NCI-H2029 treated with DMSO at 0.1 percent for 48 hours (cell line): ENCODE data around the gene SNAP25.

Experiments used
- DNase-seq: peaks from one replicate; lab custom pipeline; 2025; lab: John Stamatoyannopoulos, UW

Gene SNAP25

DNA sequence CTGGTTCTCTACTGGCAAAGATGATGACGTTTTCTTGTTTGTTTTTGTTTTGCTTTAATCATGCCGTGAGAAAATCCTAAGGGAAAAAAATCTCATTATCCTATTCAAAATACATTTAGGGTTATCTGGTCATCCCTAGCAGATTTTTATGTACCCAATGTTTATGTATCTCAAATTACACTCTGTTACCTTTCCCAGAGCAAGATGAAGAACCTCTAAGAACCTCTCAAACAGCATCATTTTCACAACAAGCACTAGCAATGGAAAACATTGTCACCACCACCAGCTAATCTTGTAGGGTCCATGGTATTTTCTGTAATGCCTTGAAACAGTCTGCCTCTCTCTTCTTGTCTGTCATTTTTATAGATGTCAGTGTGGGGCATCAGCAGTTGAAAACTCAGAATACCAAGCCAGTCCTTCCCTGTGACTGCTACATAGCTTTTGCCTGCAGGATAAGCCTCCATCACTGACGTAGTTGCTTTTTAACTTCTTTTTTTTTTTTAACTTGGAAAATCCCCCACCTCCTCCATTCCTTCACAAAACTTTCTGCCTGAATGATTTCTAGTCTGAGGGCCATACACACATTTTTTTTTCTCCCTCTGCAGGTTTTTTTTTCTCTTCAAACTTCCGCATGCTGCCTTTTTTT, 2.4 kb upstream of the SNAP25 start:
- DNase-seq: peak; percentile 15

DNA sequence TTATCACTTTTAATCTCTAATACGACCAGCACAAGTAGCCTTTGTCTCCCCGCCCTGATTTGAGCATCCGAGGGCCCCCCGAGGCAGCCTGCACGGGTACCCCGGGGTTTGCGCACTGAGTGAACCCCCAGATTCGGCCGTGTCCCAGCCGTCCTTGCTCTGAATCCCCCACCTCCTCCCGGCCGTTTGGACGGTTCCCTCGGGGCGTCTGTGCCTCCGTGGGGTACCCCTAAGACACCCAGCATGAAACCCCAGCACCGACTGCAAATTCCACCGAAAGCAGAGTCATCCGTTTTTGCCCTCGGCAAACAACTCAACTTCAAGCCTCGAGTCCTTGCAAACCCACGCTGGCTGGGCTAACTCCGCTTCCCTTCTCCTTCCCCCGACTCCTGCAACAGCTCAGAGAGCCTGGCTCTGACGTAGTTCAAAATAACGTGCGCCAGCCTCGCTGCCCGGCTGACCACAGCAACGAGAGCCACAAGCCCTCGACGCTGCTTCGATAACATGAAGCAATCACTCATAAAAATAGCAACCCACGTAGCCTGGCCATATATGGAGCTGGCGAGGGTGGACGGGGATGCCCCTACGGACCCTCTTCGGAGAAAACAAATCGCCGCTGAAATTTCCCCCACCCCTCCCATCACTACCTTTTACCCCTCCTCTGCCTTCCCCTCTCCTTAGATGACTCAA, 764 bp upstream of the SNAP25 start:
- DNase-seq: peak; percentile 52

DNA sequence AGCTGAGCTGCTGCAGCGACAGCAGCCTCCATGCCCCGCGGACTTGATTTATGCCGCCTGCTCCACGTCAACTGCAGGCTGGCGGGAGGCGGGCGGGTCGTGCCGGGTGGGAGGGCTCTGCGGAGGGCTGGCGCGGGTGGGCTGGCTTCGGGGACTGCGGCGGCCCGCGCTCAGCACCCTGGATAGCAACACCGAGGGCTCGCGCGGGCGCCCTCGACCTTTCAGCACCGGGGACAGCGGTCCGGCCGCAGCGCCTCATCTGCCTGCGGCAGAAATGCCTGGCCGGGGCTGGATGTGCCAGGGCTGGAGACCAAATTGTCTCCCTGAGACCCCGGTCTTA, 792 bp downstream of the SNAP25 start:
- peak; percentile 28 for DNase-seq

DNA sequence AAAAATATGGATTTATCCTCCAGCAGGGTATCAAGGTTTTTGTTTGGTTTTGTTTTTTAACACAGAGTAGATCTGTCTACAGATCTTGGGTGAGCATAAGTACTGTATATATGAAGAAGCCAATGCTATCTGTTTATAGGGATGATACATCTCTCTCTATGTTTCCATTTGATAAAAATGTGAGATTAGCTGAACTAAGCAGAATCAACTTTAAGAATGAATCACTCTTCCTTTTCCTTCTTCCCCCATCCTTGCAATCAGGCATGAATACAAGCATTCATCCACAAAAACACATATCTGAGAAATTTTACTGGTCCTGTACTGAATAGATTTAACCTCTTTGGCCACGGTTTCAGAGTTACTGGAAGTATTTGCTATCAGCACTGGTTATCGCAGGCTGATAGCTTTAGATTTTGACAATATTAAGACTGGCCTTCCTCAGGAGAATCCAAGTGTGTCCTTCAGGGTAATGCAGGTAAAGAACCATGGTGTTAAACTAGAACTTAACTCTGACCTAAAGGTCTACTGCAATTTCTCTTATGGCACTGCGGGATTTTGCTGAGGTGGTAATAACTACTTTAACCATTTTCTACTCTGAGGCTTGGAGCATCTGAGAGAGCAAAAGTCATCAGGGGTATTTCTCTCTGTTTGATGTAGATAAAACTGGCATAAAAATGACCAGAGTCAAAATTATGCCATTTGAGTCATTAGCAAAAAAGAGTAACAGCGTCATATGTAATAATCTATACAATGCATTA, 1.5 kb downstream of the SNAP25 start:
- DNase-seq: no peak

DNA sequence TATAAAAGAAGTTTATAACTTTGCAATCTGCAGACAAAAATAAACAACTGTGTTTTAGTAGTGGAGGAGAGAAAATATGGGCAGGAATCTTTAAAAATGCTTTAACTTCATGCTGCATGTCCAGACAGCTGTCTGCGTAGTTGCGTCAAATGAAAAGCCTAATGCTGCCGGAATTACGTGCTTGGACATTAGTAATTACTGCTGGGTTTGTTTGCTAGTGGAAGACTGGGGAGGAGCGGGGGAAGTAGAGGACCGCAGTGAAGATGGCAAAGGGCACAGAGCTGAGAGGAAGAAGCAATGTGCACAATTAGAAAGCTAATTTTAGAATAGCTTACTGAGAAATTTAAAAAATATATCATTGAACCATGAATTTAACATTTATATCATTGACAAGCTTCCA, 2.4 kb downstream of the SNAP25 start:
- no peak for DNase-seq

DNA sequence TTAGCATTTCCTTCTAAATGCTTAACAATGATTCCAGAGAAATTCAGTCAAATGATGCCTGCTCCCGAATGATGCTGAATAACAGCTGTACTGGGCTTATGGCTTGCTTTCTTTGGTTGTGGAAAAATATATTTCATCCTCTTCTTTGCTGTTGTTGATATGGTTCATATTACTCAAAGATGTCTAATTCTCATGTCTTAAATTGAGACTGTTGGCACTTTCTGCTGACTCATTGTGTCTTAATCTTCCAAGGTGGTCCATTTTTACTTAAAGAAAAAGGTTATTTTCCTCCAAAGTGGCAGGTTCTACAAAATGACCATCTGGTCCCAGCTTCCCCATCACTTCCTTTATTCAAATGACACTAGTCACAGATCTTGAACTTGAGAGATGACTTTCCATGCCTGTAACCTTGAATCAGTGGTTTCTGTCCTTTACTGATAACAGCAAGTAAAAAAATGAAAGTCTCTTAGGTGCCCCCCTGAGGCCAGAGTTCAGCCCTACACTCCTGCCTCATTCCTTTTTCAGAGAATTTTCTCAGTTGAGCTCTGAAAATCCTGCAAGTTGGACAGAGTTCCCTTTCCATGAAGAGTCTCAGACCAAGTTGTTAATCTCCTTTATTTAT, 6.9 kb downstream of the SNAP25 start:
- no peak for DNase-seq

DNA sequence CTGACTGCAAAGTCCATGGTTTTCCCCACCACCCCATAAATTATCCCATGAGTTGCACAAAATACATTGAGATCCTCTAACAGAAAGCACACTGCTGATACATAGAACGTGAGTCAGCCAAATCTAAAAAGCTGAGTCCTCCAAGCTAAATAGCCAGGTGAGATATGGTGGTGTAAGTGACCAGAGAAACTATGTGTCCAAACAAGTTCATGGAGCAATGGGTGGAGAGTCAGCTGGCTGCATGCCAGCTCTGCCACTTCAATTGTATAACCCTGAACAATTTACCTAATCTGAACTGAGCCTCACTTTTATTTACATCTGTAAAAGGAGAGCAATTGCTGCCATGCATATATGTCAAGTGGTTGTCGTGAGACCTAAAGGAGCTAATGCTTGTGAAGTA, 9.7 kb downstream of the SNAP25 start:
- DNase-seq: peak; percentile 20

DNA sequence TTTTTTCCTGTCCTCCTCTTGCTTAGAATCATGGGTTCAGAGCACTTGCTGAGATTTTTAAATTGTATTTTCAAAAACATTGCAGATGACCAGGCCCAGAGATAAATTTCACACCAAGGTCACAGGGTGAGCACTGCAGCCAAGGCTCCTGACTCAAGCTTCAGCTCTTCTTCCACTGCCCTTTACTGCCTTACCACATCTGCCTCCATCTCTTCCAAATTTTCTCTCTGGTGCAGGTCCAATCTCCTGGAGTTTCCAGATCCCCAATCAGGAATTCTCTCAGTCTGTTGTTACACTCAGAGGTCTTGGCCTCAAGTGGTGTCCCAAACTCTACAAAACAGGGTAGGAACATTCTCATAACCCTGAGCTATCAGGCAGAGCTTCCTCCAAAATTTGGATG, 12.7 kb downstream of the SNAP25 start:
- no peak for DNase-seq

DNA sequence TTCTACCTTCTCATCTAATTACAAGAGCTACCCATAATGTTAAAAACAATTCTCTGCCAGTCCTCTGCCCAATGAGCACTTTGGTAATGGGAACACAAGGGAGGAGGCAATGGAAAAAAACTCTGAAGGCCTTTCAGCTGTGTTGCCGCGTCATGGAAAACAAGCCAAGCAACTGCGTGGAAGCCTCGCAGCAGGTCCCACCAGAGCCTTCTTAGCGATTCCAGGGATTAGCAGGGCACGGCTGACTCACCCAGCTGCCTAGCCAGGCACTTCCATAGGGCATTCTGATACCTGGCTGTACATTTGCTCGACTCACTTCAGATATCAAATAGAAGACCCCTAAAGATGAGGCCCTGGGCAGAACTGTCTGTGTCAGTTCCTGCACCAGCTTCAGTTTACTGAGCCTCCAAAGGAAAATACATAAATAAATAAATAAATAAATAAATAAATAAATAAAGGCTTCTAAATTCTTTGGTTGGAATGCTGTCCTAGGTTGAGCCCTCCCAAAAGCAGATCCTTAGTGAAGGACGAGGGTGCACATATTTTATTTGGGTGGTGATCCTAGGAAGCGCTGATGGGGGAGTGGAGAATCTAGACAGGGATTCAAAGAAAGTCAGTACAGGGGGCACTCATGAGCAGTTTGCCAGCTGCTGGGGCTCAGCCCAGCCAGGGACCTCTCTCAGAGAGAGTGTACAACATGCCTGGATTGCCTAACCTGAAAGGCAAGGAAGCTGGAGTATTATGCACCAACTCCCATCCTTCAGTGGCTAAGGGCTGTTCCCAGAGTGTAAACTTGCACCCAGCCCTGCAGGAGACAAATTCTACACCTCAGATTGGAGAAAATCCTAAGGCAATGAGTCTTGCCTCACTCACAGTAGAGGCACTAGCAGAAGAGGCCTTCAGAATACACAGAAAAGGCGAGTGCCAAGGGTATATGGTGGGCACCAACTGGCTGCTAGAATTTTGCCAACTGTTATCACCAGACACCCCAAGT, 18.2 kb downstream of the SNAP25 start:
- DNase-seq: no peak

DNA sequence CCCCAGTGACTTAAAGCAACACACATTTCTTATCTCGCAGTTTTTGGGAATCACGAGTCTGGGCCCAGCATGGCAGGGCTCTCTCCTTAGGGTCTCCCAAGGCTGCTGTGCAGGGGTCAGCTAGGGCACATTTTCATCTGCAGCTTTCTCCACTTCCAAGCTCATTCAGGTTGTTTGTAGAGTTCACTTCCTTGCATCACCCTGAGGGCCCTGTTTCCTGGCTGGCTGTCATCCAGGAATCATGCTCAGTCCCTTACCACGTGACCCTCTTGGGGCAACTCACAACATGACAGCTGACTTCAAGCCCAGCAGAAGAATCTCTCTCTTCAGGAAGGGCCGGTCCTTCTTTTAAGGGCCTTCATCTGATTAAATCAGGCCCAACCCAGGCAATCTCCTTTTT, 21.3 kb downstream of the SNAP25 start:
- peak; percentile 84 for DNase-seq

DNA sequence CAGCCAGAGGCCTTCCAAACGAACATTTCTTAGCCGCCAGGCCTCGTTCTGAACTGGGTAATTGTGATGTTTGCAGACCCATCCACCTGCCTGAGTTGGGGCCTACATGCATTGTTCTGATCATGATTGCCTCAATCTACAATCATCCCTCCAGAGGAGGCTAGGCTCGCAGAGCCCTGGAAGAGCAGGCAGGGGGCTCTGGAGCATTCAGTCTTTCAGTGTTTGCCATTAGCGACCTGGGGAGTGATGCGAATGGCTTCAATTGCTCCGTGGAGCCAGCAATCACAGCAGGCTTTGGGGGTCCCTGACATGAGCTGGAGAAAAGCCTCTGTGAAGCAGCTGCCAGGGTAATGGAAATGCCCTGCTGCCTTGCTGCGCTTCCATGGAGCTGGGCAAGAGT, 22.0 kb downstream of the SNAP25 start:
- DNase-seq: no peak

DNA sequence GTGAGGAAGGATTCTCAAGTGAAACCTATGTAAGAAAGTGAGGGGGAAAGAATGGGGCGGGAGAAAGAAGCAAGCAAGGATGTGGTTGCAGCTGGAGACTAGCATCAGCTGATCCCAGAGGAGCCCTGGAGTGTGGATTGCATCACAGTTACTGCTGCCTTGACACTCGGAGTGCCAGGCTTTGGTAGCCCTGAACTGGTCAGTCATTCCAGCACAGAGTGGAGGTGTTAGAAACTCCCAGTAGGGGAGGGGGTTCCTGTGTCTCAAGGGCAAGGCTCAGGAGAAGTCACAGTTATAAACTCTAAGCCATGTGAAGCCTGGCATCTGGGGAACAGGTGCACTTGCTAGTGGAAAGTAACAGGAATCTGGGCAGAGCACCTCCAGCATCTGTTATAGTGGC, 23.5 kb downstream of the SNAP25 start:
- DNase-seq: no peak

DNA sequence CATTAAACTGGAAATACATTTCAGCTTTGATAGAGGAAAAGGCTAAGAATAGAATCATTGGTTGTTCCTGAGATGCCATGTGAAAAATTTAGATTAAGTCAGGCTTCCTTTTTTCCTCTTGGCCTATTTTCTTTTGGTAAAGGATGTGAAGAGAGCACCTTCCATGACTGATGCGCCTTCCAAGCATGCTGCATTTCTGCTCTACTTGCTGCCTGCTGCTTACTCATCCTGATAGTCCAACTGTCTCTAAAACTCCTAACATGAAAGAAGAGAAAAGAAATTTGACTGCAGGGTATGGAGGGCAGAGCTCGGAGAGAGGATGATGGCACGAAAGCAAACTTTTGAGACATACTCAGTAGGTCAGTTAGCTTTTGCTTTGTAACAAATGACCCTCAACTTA, 28.8 kb downstream of the SNAP25 start:
- DNase-seq: no peak

DNA sequence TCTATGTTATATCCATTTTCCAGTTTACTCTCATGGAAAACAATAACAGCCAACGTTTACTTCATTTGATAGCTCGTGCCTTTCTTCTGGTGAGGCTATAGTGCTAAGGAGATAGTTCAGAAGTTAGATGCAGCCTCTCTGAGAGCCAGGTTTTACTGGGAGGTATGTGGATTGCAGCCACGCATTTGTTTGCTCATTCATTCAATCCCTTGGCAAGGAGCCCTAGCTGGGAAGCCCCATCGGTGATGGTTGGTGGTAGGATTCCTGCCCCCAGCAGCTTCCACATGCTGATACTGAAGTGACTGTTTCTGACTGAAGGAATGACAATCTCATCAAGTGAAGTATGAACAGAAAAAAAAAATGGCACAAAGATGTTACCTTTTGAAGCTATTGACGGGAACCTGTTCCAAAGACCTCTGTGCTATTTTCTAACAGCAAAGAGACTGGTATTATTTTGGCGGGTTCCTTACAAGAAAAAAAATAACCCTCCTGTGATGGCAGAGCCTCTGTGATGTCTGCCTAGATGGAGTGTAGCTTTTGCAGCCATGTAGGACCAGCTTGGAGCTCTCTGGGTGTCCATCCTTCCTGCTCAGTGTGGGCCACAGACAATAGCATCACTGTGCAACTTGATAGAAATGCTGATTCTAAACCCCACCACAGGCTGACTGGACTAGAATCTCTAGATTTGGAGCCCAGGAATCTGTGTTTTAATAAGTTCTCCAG, 30.6 kb downstream of the SNAP25 start:
- DNase-seq: peak; percentile 36

DNA sequence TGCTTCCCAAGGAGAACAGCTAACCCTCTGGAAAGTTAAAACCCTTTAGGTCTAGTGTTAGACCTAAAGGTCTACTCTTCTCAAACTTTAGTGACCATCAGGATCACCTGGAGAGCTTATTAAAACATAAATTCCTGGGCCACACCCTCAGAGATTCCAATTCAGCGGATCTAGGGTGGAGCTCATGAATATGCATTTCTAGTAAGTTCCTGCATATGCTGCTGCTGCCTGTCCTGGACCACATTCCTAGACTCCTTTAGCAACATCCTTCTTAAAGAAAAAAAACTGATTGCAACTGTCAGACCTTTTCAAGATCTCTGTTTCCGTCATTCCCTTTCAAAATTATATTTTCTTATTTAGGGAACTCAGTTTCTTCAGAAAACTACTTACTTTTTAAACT, 31.2 kb downstream of the SNAP25 start:
- DNase-seq: no peak

DNA sequence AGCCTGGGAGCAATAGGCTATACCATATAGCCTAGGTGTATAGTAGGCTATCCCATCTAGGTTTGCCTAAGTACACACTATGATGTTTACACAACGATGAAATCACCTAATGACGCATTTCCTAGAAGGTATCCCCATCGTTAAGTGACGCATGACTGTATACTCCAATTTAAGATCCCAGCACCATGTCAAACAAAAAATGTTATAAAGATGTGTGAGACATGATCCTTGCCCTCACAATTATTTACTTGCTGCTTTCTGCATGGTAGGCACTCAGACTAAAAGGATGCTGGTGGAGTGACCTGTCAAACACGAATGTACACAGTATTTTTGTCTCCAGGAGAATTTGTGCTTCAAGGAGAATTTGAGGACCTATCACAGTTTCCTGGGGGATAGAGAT, 32.3 kb downstream of the SNAP25 start:
- DNase-seq: peak; percentile 26

DNA sequence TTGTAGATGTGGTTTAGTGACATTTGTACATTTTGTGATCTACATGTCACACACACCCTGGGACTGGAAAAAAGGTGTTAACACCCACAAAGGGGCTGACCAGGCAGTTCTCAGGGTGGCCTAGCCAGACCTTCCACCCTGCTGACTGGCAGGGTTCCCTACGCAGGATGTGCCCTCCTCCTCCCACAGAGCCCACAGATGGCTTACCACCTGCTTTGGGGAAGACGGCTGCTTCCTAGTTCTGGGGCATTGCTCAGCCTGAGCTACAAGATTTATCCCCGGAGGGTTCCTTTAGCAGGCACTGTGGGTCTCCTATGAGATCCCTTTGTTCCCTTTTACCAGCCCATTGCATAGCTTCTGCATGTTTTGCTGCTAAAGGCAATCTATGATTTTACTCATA, 35.1 kb downstream of the SNAP25 start:
- DNase-seq: no peak

DNA sequence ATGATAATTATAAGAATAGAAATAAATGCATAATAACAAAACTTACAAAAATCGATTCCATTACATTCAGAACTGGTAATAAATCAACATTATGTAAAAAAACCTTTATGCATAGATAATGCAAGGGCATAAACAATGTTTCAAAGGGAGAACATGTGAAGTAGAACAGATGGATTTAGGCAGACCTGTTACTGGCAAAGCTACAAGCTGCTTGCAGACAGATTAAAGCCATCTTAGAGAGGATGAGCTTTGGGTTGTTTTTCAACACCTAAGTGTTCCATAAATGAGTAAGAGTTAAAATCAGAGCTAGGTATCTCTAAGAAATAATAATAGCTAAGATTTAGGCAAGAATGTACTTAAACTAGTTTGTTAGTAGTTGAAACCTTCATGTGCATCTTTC, 37.2 kb downstream of the SNAP25 start:
- DNase-seq: no peak

DNA sequence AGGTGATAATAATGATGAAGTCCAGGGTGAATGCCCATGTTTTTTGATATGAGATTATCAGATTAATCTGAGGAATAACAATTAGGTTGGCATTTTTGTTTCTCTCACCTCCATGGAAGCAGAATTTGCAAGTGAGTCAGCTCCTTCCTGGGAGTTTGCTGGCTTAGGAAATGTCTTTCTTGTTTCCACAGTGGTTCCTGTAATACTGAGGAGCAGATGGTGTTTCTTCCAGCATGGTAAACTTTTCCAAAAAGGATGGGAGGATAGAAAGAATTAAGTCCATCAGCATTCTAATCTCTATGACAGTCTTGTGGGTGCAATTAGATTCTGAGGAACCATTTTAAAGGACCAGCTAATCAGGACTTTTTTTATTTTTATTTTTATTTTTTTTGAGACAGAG, 40.5 kb downstream of the SNAP25 start:
- no peak for DNase-seq

DNA sequence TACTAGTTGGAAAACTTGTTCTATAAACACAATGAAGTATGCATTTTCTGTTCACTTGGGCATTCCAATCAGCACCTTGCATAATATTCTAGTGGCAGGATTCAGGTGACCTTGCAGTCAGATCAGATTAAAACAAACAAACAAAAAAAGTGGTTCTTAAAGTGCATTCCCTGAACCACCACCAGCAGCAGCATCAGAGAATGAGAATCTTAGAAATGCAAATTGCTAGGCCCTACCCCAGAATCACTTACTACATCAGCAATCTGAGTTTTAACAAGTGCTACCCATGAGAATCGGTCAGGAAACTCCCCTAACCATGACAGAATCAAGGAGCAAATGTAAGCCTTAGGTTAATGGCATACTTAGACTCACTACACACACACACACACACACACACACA, 41.7 kb downstream of the SNAP25 start:
- no peak for DNase-seq

DNA sequence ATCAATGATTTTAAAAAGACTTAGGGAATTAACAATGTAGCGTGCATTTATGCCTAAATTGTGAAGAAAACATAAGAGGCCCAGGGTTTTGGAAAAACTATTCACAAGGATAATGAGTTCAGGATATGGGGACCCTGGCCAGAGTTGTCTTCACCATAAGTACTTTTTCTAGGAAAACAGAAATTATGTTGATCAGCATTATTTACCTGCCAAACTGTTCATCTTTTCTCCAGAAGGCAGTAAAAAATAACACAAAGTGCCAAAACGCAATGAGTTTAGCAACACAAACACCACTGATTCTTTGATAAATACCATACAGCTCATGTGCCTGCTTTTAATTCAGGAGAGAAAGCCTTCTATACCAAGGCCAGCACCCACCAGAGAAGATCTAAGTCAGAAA, 43.1 kb downstream of the SNAP25 start:
- no peak for DNase-seq
